ENCODE results near the gene JUN. TPM values are rescaled to one million over a fixed set of nuclear protein-coding genes. Genes with fewer than 3 reads are reported as not detected.

Gene JUN
- total and polyA plus RNA-seq, 2 experiments from 2014 or later = 23.3 to 28.5 TPM

DNA sequence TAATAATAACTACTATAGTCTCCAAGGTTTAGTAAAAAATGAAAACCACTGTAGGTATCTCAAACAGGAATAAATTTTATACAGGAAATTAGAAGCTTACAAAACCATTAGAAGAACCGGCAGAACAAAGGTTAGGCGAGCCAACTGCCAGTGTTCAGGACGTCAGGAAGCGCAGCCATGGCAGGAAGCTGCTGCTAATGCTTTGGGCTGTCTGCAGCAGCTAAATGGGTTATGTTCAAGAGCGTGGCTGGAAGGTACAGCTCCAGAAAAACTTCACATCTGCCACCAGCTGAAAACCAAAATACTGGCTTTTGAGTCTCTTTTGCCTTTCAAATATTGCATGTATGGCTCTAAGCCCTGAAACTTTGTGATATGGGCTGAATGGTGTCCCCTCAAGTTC is 48.3 kb downstream of the JUN start:
- no peak overlapping the region for H2AFZ ChIP-seq
- H3K36me3 ChIP-seq (ENCODE audit: insufficient read depth) = no peaks in the 10 kb centered on the region; the same call in 1 of the 2 replicates
- H3K79me2 ChIP-seq (replicated peaks; ENCODE audit: insufficient read depth) = no peaks in the 10 kb centered on the region
- no peak overlapping the region for H3K4me3 Mint-ChIP-seq
- H3K4me1 ChIP-seq (ENCODE audit: insufficient read depth) = no peaks in the 10 kb centered on the region
- 0 out of 2 replicates have a peak, but pooled peaks cover 3% of the 10 kb centered on the region for H3F3A ChIP-seq (replicated peaks; ENCODE audit: low read depth)
- no peak overlapping the region for H3K27ac Mint-ChIP-seq
- H3K36me3 Mint-ChIP-seq (ENCODE audit: low read depth) = no peaks in the 10 kb centered on the region
- H3K27me3 ChIP-seq (ENCODE audit: insufficient read depth) = no peaks in the 10 kb centered on the region
- no peak overlapping the region for H3K4me2 ChIP-seq
- no peak overlapping the region for H3K27ac ChIP-seq (ENCODE audit: low read depth)
- H3K4me1 Mint-ChIP-seq = 0 out of 3 replicates have a peak, but pooled peaks cover 3% of the 10 kb centered on the region
- peaks cover 1% of the 10 kb centered on the region for H3K27me3 Mint-ChIP-seq (ENCODE audit: insufficient read depth, low read depth, poor library complexity)
- DNase-seq (ENCODE audit: low spot score) (no peak), ATAC-seq (no peak)
- peaks cover 2% of the 10 kb centered on the region; the same call in 1 of the 3 replicates for H3K9me3 Mint-ChIP-seq
- no peak overlapping the region for H3K4me3 ChIP-seq
- TF ChIP-seq JUNB (IDR thresholded peaks at IDR 0.05; ENCODE audit: unreplicated experiment) (no peak), EZH2 (IDR thresholded peaks at IDR 0.05; ENCODE audit: low read depth, unreplicated experiment) (no peak), EZH2phosphoT487 (IDR thresholded peaks at IDR 0.05; ENCODE audit: unreplicated experiment) (no peak), CREB1 (CRISPR knock-in tag; IDR thresholded peaks at IDR 0.05; ENCODE audit: low read depth) (no peak)
- TF ChIP-seq, protein P1, sequence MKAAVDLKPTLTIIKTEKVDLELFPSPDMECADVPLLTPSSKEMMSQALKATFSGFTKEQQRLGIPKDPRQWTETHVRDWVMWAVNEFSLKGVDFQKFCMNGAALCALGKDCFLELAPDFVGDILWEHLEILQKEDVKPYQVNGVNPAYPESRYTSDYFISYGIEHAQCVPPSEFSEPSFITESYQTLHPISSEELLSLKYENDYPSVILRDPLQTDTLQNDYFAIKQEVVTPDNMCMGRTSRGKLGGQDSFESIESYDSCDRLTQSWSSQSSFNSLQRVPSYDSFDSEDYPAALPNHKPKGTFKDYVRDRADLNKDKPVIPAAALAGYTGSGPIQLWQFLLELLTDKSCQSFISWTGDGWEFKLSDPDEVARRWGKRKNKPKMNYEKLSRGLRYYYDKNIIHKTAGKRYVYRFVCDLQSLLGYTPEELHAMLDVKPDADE (IDR thresholded peaks at IDR 0.05) = no peak
- TF ChIP-seq, protein P2, sequence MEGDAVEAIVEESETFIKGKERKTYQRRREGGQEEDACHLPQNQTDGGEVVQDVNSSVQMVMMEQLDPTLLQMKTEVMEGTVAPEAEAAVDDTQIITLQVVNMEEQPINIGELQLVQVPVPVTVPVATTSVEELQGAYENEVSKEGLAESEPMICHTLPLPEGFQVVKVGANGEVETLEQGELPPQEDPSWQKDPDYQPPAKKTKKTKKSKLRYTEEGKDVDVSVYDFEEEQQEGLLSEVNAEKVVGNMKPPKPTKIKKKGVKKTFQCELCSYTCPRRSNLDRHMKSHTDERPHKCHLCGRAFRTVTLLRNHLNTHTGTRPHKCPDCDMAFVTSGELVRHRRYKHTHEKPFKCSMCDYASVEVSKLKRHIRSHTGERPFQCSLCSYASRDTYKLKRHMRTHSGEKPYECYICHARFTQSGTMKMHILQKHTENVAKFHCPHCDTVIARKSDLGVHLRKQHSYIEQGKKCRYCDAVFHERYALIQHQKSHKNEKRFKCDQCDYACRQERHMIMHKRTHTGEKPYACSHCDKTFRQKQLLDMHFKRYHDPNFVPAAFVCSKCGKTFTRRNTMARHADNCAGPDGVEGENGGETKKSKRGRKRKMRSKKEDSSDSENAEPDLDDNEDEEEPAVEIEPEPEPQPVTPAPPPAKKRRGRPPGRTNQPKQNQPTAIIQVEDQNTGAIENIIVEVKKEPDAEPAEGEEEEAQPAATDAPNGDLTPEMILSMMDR (conservative IDR thresholded peaks at IDR 0.05; ENCODE audit: low read depth in 2 of 2) = no peak
- TF ChIP-seq, protein P3, sequence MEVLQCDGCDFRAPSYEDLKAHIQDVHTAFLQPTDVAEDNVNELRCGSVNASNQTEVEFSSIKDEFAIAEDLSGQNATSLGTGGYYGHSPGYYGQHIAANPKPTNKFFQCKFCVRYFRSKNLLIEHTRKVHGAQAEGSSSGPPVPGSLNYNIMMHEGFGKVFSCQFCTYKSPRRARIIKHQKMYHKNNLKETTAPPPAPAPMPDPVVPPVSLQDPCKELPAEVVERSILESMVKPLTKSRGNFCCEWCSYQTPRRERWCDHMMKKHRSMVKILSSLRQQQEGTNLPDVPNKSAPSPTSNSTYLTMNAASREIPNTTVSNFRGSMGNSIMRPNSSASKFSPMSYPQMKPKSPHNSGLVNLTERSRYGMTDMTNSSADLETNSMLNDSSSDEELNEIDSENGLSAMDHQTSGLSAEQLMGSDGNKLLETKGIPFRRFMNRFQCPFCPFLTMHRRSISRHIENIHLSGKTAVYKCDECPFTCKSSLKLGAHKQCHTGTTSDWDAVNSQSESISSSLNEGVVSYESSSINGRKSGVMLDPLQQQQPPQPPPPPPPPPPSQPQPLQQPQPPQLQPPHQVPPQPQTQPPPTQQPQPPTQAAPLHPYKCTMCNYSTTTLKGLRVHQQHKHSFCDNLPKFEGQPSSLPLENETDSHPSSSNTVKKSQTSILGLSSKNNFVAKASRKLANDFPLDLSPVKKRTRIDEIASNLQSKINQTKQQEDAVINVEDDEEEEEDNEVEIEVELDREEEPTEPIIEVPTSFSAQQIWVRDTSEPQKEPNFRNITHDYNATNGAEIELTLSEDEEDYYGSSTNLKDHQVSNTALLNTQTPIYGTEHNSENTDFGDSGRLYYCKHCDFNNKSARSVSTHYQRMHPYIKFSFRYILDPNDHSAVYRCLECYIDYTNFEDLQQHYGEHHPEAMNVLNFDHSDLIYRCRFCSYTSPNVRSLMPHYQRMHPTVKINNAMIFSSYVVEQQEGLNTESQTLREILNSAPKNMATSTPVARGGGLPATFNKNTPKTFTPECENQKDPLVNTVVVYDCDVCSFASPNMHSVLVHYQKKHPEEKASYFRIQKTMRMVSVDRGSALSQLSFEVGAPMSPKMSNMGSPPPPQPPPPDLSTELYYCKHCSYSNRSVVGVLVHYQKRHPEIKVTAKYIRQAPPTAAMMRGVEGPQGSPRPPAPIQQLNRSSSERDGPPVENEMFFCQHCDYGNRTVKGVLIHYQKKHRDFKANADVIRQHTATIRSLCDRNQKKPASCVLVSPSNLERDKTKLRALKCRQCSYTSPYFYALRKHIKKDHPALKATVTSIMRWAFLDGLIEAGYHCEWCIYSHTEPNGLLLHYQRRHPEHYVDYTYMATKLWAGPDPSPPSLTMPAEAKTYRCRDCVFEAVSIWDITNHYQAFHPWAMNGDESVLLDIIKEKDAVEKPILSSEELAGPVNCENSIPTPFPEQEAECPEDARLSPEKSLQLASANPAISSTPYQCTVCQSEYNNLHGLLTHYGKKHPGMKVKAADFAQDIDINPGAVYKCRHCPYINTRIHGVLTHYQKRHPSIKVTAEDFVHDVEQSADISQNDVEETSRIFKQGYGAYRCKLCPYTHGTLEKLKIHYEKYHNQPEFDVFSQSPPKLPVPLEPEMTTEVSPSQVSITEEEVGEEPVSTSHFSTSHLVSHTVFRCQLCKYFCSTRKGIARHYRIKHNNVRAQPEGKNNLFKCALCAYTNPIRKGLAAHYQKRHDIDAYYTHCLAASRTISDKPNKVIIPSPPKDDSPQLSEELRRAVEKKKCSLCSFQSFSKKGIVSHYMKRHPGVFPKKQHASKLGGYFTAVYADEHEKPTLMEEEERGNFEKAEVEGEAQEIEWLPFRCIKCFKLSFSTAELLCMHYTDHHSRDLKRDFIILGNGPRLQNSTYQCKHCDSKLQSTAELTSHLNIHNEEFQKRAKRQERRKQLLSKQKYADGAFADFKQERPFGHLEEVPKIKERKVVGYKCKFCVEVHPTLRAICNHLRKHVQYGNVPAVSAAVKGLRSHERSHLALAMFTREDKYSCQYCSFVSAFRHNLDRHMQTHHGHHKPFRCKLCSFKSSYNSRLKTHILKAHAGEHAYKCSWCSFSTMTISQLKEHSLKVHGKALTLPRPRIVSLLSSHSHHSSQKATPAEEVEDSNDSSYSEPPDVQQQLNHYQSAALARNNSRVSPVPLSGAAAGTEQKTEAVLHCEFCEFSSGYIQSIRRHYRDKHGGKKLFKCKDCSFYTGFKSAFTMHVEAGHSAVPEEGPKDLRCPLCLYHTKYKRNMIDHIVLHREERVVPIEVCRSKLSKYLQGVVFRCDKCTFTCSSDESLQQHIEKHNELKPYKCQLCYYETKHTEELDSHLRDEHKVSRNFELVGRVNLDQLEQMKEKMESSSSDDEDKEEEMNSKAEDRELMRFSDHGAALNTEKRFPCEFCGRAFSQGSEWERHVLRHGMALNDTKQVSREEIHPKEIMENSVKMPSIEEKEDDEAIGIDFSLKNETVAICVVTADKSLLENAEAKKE (CRISPR knock-in tag; IDR thresholded peaks at IDR 0.05) = no peak
- H4K20me1 ChIP-seq (replicated peaks; ENCODE audit: insufficient read depth) = no peaks in the 10 kb centered on the region
- peaks cover 10% of the 10 kb centered on the region; the same call in 1 of the 2 replicates for H3K9me2 ChIP-seq (ENCODE audit: insufficient read depth)

All from GM23338 (cell line).